Glutamatergic neuron (in vitro differentiated cells): ENCODE data around the gene CELF2. TPM values are rescaled to one million over a fixed set of nuclear protein-coding genes. Genes with fewer than 3 reads are reported as not detected.

Source experiments
- DNase-seq: peaks from one replicate; pipeline ENCODE4 v3.0.0; 2022
- H3K27ac Mint-ChIP-seq: one replicate; pipeline ENCODE4 v1.8.0; 2020; ENCODE audit warnings: mild to moderate bottlenecking, mixed read lengths, inconsistent platforms; ENCODE audit not compliant: unreplicated experiment
- H3K27me3 Mint-ChIP-seq: one replicate; pipeline ENCODE4 v1.8.0; 2020; ENCODE audit warnings: mild to moderate bottlenecking, moderate library complexity, mixed read lengths, inconsistent platforms; ENCODE audit not compliant: unreplicated experiment
- H3K36me3 Mint-ChIP-seq: one replicate; pipeline ENCODE4 v1.8.0; 2020; ENCODE audit warnings: mild to moderate bottlenecking, mixed read lengths, inconsistent platforms; ENCODE audit not compliant: unreplicated experiment
- H3K4me1 Mint-ChIP-seq: one replicate; pipeline ENCODE4 v1.8.0; 2020; ENCODE audit warnings: mild to moderate bottlenecking, low read depth, mixed read lengths, inconsistent platforms; ENCODE audit not compliant: unreplicated experiment
- H3K4me3 Mint-ChIP-seq: one replicate; pipeline ENCODE4 v1.8.0; 2020; ENCODE audit warnings: mild to moderate bottlenecking, mixed read lengths, inconsistent platforms; ENCODE audit not compliant: unreplicated experiment
- H3K9me3 Mint-ChIP-seq: one replicate; pipeline ENCODE4 v1.8.0; 2020; ENCODE audit warnings: mild to moderate bottlenecking, moderate library complexity, mixed read lengths, inconsistent platforms; ENCODE audit not compliant: unreplicated experiment
- total RNA-seq: library from RNA; stranded (reverse); fragmentation: NEBNext Ultra II Directional; extraction: Animal tissue kit (Norgen Biotek cat#: 25700); gene quantifications from one replicate; pipeline ENCODE4 v1.2.1, GENCODE V29; 2021; ENCODE audit not compliant: unreplicated experiment
- TF ChIP-seq, protein P1 (sequence below): fragments of 200-600 bp; sonication (generic); IDR thresholded peaks from one replicate; pipeline ENCODE4 v1.5.0; 2021; ENCODE audit not compliant: partially characterized antibody, unreplicated experiment

The CELF2 gene
- total RNA-seq, 1 donor from 2014 or later: 47.4 TPM

DNA sequence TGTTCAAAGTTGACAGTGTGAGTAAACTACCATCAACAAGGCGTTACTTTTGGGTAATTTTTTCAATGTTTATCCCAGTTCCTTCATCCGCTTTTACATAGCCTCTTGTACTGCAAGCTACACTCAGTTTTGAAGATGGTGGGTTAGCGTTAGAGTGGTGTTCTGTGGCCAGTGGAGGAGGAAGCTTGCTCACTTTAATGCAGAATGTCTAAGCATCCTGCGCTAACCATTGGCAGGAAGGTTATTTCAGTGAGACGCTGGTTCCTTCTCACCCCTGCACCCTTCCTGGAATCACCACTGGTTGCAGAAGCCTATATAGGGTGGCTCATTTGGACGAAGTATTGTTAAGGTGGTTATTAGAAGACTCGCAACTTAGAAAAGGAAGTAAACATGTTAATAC lies 159.1 kb downstream of the CELF2 start:
- Mint-ChIP-seq H3K27me3 (no peaks in the 10 kb centered on the region), H3K27ac (no peak overlapping the region), H3K36me3 (no peaks in the 10 kb centered on the region), H3K9me3 (peaks cover 4% of the 10 kb centered on the region), H3K4me3 (no peak overlapping the region), H3K4me1 (peaks cover 22% of the 10 kb centered on the region)
- DNase-seq: no peak
- TF ChIP-seq, protein P1, sequence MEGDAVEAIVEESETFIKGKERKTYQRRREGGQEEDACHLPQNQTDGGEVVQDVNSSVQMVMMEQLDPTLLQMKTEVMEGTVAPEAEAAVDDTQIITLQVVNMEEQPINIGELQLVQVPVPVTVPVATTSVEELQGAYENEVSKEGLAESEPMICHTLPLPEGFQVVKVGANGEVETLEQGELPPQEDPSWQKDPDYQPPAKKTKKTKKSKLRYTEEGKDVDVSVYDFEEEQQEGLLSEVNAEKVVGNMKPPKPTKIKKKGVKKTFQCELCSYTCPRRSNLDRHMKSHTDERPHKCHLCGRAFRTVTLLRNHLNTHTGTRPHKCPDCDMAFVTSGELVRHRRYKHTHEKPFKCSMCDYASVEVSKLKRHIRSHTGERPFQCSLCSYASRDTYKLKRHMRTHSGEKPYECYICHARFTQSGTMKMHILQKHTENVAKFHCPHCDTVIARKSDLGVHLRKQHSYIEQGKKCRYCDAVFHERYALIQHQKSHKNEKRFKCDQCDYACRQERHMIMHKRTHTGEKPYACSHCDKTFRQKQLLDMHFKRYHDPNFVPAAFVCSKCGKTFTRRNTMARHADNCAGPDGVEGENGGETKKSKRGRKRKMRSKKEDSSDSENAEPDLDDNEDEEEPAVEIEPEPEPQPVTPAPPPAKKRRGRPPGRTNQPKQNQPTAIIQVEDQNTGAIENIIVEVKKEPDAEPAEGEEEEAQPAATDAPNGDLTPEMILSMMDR: no peak

DNA sequence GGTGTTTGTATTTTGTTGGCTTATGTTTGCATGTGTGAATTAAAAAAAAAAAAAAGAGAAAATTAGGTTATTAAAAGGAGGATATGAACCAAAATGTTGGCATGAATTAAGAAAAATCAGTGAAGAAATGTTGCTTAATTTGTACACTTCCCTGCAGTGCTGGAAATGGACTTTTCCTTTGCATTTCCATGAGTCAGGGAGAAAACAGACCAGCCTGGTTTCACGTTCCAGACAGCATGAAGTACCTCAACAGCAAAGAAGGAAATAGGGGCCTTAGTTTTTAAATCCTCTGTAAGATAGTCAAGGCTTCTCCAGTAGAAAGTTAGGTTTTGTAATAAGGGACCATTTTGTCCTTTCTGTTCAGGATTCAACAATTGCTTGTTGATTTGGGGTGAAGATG lies 159.7 kb downstream of the CELF2 start:
- H3K4me1 Mint-ChIP-seq: peaks cover 22% of the 10 kb centered on the region
- peaks cover 4% of the 10 kb centered on the region for H3K9me3 Mint-ChIP-seq
- DNase-seq: no peak
- TF ChIP-seq, protein P1: no peak
- no peak overlapping the region for H3K4me3 Mint-ChIP-seq
- H3K36me3 Mint-ChIP-seq: no peaks in the 10 kb centered on the region
- H3K27ac Mint-ChIP-seq: no peak overlapping the region
- H3K27me3 Mint-ChIP-seq: no peaks in the 10 kb centered on the region

DNA sequence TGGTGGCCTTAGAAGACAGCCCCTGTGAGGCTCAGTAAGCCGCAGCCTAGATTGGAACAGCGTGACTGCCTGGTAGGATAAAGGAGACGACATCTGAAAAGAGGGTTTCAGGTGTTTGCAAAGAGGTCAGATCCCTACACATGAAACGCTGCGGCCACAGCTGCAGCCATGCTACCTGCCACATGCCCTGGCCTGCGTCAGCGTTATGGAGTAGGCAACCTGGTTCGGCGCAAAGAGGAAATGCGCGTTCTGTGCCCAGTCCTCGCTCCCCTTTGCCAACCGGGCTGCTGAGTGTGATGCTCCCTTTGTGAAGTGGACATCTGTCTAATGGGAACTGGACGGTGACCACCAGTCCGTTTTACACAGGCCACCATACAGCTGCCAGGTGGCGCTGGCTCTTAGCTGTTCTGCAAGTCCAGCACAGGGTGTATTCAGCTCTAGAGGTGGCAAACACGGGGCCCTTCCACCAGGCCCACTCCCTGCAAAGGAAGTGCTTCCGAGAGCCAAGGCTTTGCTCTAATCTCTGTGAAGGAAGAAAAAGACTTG lies 160.3 kb downstream of the CELF2 start:
- peak; percentile 31 for DNase-seq

DNA sequence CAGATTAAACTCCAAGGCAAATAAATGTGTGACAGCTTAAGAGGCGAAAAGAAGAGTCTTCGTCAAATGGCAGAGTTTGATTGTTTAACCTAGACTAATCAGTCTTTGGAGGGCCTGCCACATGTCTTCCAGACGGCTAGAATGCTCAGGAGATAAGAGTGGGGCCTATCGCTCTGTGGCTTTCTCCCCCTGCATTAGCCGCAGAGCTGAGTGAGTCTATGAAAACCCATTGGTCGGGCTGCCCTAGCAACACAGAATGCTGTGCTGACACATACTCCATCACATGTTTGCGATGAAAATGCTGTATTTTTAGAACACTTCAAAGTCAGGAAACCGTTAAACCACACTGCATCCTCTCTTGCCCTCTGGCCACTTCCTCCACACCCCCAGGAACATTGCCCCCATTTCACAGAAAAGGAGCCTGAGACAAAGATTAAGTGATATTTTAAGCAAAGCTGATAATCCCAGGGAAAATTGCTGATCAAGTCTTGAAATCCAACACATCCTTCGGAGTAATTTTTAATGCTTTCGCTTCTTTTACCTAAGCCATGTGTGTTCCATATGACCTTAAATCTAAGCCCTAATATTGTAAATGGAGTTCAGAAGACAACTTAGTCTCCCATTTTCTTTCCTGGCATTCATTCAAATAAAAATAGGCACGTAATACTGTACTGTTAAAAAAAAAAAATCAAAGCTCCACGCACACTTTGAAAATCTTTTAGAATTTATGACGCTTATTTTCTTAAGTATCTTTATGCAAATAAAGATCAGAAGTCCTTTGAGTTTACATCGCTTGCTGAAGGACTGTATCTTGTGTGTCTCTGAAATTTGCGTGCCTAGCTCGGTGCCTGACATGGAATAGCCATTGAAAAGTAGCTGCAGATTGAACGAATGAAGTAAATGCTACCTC lies 161.2 kb downstream of the CELF2 start:
- DNase-seq: peak; percentile 28
- H3K4me1 Mint-ChIP-seq: peaks cover 22% of the 10 kb centered on the region
- H3K4me3 Mint-ChIP-seq: peak overlapping the region; percentile 35
- TF ChIP-seq, protein P1: no peak
- peaks cover 4% of the 10 kb centered on the region for H3K9me3 Mint-ChIP-seq
- H3K27me3 Mint-ChIP-seq: no peaks in the 10 kb centered on the region
- H3K27ac Mint-ChIP-seq: peak overlapping the region; percentile 57
- no peaks in the 10 kb centered on the region for H3K36me3 Mint-ChIP-seq

More for the DNA sequence above, 160.3 kb downstream of the CELF2 start:
- TF ChIP-seq, protein P1: no peak
- Mint-ChIP-seq H3K27me3 (no peaks in the 10 kb centered on the region), H3K27ac (peak overlapping the region; percentile 57), H3K36me3 (no peaks in the 10 kb centered on the region), H3K9me3 (peaks cover 4% of the 10 kb centered on the region), H3K4me1 (peaks cover 22% of the 10 kb centered on the region), H3K4me3 (no peak overlapping the region)
